ENCODE results near the gene CSF2RB. TPM values are rescaled to one million over a fixed set of nuclear protein-coding genes. Genes with fewer than 3 reads are reported as not detected.

The CSF2RB gene
- total RNA-seq, 1 experiment from 2014 or later, result 0.07 TPM

DNA sequence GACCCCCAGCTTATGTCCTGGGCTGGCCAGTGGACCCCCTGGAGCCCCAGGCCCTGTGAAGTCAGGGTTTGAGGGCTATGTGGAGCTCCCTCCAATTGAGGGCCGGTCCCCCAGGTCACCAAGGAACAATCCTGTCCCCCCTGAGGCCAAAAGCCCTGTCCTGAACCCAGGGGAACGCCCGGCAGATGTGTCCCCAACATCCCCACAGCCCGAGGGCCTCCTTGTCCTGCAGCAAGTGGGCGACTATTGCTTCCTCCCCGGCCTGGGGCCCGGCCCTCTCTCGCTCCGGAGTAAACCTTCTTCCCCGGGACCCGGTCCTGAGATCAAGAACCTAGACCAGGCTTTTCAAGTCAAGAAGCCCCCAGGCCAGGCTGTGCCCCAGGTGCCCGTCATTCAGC lies 24.6 kb downstream of the CSF2RB start:
- CTCF ChIA-PET, result interaction anchor here (1.5 kb wide), 1 partner anchor 40 kb away, joined by 5 read pairs; no protein-coding TSS in a partner anchor
- no peak for ATAC-seq
- no peak for DNase-seq (ENCODE audit: low spot score)
- Mint-ChIP-seq H3K4me3 (no peak overlapping the region), H3K27ac (no peak overlapping the region), H3K9me3 (peaks cover 18% of the 10 kb centered on the region), H3K27me3 (ENCODE audit: low read depth) (no peaks in the 10 kb centered on the region), H3K36me3 (no peaks in the 10 kb centered on the region; the same call in 1 of the 2 replicates), H3K4me1 (peaks cover 8% of the 10 kb centered on the region)
- POLR2A ChIA-PET, result no interaction called here
- no peak for TF ChIP-seq GTF2I (CRISPR knock-in tag; conservative IDR thresholded peaks at IDR 0.05)
- no peak for TF ChIP-seq IRF2 (CRISPR knock-in tag; IDR thresholded peaks at IDR 0.05; ENCODE audit: borderline replicate concordance, low read depth)
- TF ChIP-seq, protein P1, sequence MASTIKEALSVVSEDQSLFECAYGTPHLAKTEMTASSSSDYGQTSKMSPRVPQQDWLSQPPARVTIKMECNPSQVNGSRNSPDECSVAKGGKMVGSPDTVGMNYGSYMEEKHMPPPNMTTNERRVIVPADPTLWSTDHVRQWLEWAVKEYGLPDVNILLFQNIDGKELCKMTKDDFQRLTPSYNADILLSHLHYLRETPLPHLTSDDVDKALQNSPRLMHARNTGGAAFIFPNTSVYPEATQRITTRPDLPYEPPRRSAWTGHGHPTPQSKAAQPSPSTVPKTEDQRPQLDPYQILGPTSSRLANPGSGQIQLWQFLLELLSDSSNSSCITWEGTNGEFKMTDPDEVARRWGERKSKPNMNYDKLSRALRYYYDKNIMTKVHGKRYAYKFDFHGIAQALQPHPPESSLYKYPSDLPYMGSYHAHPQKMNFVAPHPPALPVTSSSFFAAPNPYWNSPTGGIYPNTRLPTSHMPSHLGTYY (CRISPR knock-in tag; IDR thresholded peaks at IDR 0.05), result no peak
- TF ChIP-seq SP1 (CRISPR knock-in tag; conservative IDR thresholded peaks at IDR 0.05), result no peak
- no peak for TF ChIP-seq ELF4 (CRISPR knock-in tag; IDR thresholded peaks at IDR 0.05; ENCODE audit: low read depth)
- TF ChIP-seq ETV6 (CRISPR knock-in tag; IDR thresholded peaks at IDR 0.05), result no peak
- TF ChIP-seq, protein P2, sequence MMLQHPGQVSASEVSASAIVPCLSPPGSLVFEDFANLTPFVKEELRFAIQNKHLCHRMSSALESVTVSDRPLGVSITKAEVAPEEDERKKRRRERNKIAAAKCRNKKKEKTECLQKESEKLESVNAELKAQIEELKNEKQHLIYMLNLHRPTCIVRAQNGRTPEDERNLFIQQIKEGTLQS (CRISPR knock-in tag; conservative IDR thresholded peaks at IDR 0.05), result no peak
- no peak for TF ChIP-seq ZNF219 (CRISPR knock-in tag; IDR thresholded peaks at IDR 0.05; ENCODE audit: borderline replicate concordance)
- TF ChIP-seq ZNF317 (CRISPR knock-in tag; IDR thresholded peaks at IDR 0.05; ENCODE audit: borderline replicate concordance, low read depth), result no peak
- no peak for TF ChIP-seq HMGA2 (CRISPR knock-in tag; IDR thresholded peaks at IDR 0.05)
- no peak for TF ChIP-seq NR2C2 (CRISPR knock-in tag; IDR thresholded peaks at IDR 0.05)
- no peak for TF ChIP-seq EMX1 (CRISPR knock-in tag; IDR thresholded peaks at IDR 0.05)

DNA sequence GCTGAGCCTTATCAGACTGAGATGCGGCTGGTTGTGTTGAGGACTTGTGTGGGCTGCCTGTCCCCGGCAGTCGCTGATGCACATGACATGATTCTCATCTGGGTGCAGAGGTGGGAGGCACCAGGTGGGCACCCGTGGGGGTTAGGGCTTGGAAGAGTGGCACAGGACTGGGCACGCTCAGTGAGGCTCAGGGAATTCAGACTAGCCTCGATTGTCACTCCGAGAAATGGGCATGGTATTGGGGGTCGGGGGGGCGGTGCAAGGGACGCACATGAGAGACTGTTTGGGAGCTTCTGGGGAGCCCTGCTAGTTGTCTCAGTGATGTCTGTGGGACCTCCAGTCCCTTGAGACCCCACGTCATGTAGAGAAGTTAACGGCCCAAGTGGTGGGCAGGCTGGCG lies 25.5 kb downstream of the CSF2RB start:
- Mint-ChIP-seq H3K9me3 (peaks cover 18% of the 10 kb centered on the region), H3K36me3 (no peaks in the 10 kb centered on the region; the same call in 1 of the 2 replicates), H3K4me3 (no peak overlapping the region), H3K27me3 (ENCODE audit: low read depth) (no peaks in the 10 kb centered on the region), H3K27ac (no peak overlapping the region), H3K4me1 (peaks cover 8% of the 10 kb centered on the region)
- no peak for DNase-seq (ENCODE audit: low spot score)
- ChIA-PET POLR2A (interaction anchor here (0.5 kb wide), 1 partner anchor 50 kb away, joined by 3 read pairs; no protein-coding TSS in a partner anchor), CTCF (interaction anchor here (1.5 kb wide), 1 partner anchor 39 kb away, joined by 5 read pairs; no protein-coding TSS in a partner anchor)
- no peak for ATAC-seq
- TF ChIP-seq, protein P3, sequence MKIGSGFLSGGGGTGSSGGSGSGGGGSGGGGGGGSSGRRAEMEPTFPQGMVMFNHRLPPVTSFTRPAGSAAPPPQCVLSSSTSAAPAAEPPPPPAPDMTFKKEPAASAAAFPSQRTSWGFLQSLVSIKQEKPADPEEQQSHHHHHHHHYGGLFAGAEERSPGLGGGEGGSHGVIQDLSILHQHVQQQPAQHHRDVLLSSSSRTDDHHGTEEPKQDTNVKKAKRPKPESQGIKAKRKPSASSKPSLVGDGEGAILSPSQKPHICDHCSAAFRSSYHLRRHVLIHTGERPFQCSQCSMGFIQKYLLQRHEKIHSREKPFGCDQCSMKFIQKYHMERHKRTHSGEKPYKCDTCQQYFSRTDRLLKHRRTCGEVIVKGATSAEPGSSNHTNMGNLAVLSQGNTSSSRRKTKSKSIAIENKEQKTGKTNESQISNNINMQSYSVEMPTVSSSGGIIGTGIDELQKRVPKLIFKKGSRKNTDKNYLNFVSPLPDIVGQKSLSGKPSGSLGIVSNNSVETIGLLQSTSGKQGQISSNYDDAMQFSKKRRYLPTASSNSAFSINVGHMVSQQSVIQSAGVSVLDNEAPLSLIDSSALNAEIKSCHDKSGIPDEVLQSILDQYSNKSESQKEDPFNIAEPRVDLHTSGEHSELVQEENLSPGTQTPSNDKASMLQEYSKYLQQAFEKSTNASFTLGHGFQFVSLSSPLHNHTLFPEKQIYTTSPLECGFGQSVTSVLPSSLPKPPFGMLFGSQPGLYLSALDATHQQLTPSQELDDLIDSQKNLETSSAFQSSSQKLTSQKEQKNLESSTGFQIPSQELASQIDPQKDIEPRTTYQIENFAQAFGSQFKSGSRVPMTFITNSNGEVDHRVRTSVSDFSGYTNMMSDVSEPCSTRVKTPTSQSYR (CRISPR knock-in tag; IDR thresholded peaks at IDR 0.05), result no peak
- TF ChIP-seq, protein P4, sequence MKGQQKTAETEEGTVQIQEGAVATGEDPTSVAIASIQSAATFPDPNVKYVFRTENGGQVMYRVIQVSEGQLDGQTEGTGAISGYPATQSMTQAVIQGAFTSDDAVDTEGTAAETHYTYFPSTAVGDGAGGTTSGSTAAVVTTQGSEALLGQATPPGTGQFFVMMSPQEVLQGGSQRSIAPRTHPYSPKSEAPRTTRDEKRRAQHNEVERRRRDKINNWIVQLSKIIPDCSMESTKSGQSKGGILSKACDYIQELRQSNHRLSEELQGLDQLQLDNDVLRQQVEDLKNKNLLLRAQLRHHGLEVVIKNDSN (CRISPR knock-in tag; IDR thresholded peaks at IDR 0.05), result no peak
- TF ChIP-seq, protein P5, sequence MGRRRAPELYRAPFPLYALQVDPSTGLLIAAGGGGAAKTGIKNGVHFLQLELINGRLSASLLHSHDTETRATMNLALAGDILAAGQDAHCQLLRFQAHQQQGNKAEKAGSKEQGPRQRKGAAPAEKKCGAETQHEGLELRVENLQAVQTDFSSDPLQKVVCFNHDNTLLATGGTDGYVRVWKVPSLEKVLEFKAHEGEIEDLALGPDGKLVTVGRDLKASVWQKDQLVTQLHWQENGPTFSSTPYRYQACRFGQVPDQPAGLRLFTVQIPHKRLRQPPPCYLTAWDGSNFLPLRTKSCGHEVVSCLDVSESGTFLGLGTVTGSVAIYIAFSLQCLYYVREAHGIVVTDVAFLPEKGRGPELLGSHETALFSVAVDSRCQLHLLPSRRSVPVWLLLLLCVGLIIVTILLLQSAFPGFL (CRISPR knock-in tag; IDR thresholded peaks at IDR 0.05; ENCODE audit: borderline replicate concordance), result no peak
- TF ChIP-seq, protein P6, sequence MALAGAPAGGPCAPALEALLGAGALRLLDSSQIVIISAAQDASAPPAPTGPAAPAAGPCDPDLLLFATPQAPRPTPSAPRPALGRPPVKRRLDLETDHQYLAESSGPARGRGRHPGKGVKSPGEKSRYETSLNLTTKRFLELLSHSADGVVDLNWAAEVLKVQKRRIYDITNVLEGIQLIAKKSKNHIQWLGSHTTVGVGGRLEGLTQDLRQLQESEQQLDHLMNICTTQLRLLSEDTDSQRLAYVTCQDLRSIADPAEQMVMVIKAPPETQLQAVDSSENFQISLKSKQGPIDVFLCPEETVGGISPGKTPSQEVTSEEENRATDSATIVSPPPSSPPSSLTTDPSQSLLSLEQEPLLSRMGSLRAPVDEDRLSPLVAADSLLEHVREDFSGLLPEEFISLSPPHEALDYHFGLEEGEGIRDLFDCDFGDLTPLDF (CRISPR knock-in tag; IDR thresholded peaks at IDR 0.05), result no peak
- TF ChIP-seq CREB1 (CRISPR knock-in tag; IDR thresholded peaks at IDR 0.05) (no peak), MYBL2 (CRISPR knock-in tag; IDR thresholded peaks at IDR 0.05) (no peak), JUN (CRISPR knock-in tag; IDR thresholded peaks at IDR 0.05) (no peak), ZNF416 (CRISPR knock-in tag; IDR thresholded peaks at IDR 0.05) (no peak), SOX15 (CRISPR knock-in tag; IDR thresholded peaks at IDR 0.05) (no peak)
- TF ChIP-seq, protein P7, sequence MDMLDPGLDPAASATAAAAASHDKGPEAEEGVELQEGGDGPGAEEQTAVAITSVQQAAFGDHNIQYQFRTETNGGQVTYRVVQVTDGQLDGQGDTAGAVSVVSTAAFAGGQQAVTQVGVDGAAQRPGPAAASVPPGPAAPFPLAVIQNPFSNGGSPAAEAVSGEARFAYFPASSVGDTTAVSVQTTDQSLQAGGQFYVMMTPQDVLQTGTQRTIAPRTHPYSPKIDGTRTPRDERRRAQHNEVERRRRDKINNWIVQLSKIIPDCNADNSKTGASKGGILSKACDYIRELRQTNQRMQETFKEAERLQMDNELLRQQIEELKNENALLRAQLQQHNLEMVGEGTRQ (CRISPR knock-in tag; IDR thresholded peaks at IDR 0.05), result no peak
- TF ChIP-seq, protein P8, sequence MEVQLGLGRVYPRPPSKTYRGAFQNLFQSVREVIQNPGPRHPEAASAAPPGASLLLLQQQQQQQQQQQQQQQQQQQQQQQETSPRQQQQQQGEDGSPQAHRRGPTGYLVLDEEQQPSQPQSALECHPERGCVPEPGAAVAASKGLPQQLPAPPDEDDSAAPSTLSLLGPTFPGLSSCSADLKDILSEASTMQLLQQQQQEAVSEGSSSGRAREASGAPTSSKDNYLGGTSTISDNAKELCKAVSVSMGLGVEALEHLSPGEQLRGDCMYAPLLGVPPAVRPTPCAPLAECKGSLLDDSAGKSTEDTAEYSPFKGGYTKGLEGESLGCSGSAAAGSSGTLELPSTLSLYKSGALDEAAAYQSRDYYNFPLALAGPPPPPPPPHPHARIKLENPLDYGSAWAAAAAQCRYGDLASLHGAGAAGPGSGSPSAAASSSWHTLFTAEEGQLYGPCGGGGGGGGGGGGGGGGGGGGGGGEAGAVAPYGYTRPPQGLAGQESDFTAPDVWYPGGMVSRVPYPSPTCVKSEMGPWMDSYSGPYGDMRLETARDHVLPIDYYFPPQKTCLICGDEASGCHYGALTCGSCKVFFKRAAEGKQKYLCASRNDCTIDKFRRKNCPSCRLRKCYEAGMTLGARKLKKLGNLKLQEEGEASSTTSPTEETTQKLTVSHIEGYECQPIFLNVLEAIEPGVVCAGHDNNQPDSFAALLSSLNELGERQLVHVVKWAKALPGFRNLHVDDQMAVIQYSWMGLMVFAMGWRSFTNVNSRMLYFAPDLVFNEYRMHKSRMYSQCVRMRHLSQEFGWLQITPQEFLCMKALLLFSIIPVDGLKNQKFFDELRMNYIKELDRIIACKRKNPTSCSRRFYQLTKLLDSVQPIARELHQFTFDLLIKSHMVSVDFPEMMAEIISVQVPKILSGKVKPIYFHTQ (CRISPR knock-in tag; IDR thresholded peaks at IDR 0.05), result no peak
